Measurements from ENCODE around the gene RINL.

Gene RINL

GRCh38 chr19:38848299-38849146 lies 29.6 kb downstream of the RINL start:
- no peak for DNase-seq

GRCh38 chr19:38846097-38846496 lies 32.0 kb downstream of the RINL start:
- no peak for DNase-seq

- DNase-seq, result no peak
These were observed 32.6 kb downstream of the RINL start for GRCh38 chr19:38845374-38846024.

GRCh38 chr19:38844093-38844686 lies 33.9 kb downstream of the RINL start:
- no peak for DNase-seq

- no peak for DNase-seq
These were observed 34.8 kb downstream of the RINL start for GRCh38 chr19:38843175-38843758.

GRCh38 chr19:38842439-38843174 lies 35.5 kb downstream of the RINL start:
- no peak for DNase-seq

GRCh38 chr19:38841787-38842438 lies 36.2 kb downstream of the RINL start:
- DNase-seq, result no peak

- no peak for DNase-seq
These were observed 36.8 kb downstream of the RINL start for GRCh38 chr19:38841180-38841766.

- DNase-seq, result no peak
These were observed 37.5 kb downstream of the RINL start for GRCh38 chr19:38840583-38840968.

GRCh38 chr19:38839816-38840582 lies 38.1 kb downstream of the RINL start:
- no peak for DNase-seq

GRCh38 chr19:38838986-38839761 lies 38.9 kb downstream of the RINL start:
- no peak for DNase-seq

- no peak for DNase-seq
These were observed 39.7 kb downstream of the RINL start for GRCh38 chr19:38838208-38838985.

- no peak for DNase-seq
These were observed 40.4 kb downstream of the RINL start for GRCh38 chr19:38837656-38838121.

- no peak for DNase-seq
These were observed 41.0 kb downstream of the RINL start for GRCh38 chr19:38836983-38837626.

GRCh38 chr19:38836159-38836982 lies 41.7 kb downstream of the RINL start:
- no peak for DNase-seq

GRCh38 chr19:38834590-38834989 lies 43.5 kb downstream of the RINL start:
- no peak for DNase-seq

- DNase-seq, result no peak
These were observed 44.0 kb downstream of the RINL start for GRCh38 chr19:38834104-38834490.

- DNase-seq, result no peak
These were observed 45.0 kb downstream of the RINL start for GRCh38 chr19:38833092-38833425.
